Gastroesophageal sphincter (tissue), 3 donors: ENCODE measurements around the gene GET3.

Source experiments
- CTCF ChIP-seq, 4 experiments: fragments of 200-600 bp in 2 of 4; fragments of 450-650 bp in 2 of 4; sonication (generic) in 1 of 4; IDR thresholded peaks; one replicate each; pipeline ENCODE4 v1.5.1; 2017 to 2019; ENCODE audit warnings: antibody characterized with exemption in 4 of 4, mild to moderate bottlenecking in 2 of 4, moderate library complexity in 2 of 4
- EP300 ChIP-seq: sonication (generic); formaldehyde crosslinking; IDR thresholded peaks from one replicate; pipeline ENCODE4 v1.6.1; 2017; ENCODE audit warnings: antibody characterized with exemption, mild to moderate bottlenecking
- POLR2A ChIP-seq, 2 donors: fragments of 450-650 bp; IDR thresholded peaks; one replicate each; pipeline ENCODE4 v1.6.1; 2017; ENCODE audit warnings: antibody characterized with exemption in 2 of 2, mild to moderate bottlenecking in 2 of 2, moderate library complexity in 1 of 2

GRCh38 chr19:12770922-12771321 lies 33.6 kb downstream of the GET3 start:
- TF ChIP-seq CTCF (IDR thresholded peaks at IDR 0.05), result no peak
- TF ChIP-seq POLR2A (IDR thresholded peaks at IDR 0.05), result no peak
- TF ChIP-seq EP300, result no peak
